Fibroblast of skin of right biceps (primary cell): Measurements from ENCODE around the gene PCSK7.
"Not testable (repeated sequence)": the region's sequence is repeated elsewhere in the genome, so short reads cannot be mapped to it uniquely, and the experiment has no call there.

Source experiments
- DNase-seq: peaks from one replicate; pipeline ENCODE4 v3.0.0-alpha.2; 2013

Gene PCSK7

GRCh38 chr11:117212697-117213355 is 19.0 kb downstream of the PCSK7 start:
- DNase-seq, result no peak

- no peak for DNase-seq
These were observed 21.3 kb downstream of the PCSK7 start for GRCh38 chr11:117210620-117211019.

- DNase-seq, result peak; percentile 46
These were observed 22.3 kb downstream of the PCSK7 start for GRCh38 chr11:117209351-117210125.

GRCh38 chr11:117208710-117209109 is 23.2 kb downstream of the PCSK7 start:
- DNase-seq, result peak; percentile 36

- not testable (repeated sequence) for DNase-seq
These were observed 24.4 kb downstream of the PCSK7 start for GRCh38 chr11:117207481-117207880.

- not testable (repeated sequence) for DNase-seq
These were observed 25.0 kb downstream of the PCSK7 start for GRCh38 chr11:117206859-117207258.

- DNase-seq, result not testable (repeated sequence)
These were observed 25.8 kb downstream of the PCSK7 start for GRCh38 chr11:117206111-117206510.

GRCh38 chr11:117205211-117205818 is 26.6 kb downstream of the PCSK7 start:
- no peak for DNase-seq

- DNase-seq, result no peak
These were observed 27.4 kb downstream of the PCSK7 start for GRCh38 chr11:117204283-117205080.

- no peak for DNase-seq
These were observed 28.8 kb downstream of the PCSK7 start for GRCh38 chr11:117203069-117203407.

- DNase-seq, result no peak
These were observed 29.3 kb downstream of the PCSK7 start for GRCh38 chr11:117202386-117203068.

GRCh38 chr11:117201658-117202305 is 30.1 kb downstream of the PCSK7 start:
- DNase-seq, result no peak

- no peak for DNase-seq
These were observed 30.8 kb downstream of the PCSK7 start for GRCh38 chr11:117200813-117201657.

GRCh38 chr11:117199916-117200812 is 31.7 kb downstream of the PCSK7 start:
- DNase-seq, result peak; percentile 49

- peak; percentile 99 for DNase-seq
These were observed 32.6 kb downstream of the PCSK7 start, which contains the start of gene TAGLN for GRCh38 chr11:117199053-117199915. Gene TAGLN (plus strand): TSS chr11:117199370. CDS start chr11:117203014, 3,644 bp downstream.

GRCh38 chr11:117198613-117199012 is 33.3 kb downstream of the PCSK7 start:
- DNase-seq, result no peak

GRCh38 chr11:117197516-117198456 is 34.1 kb downstream of the PCSK7 start:
- peak; percentile 60 for DNase-seq

GRCh38 chr11:117197006-117197405 is 34.9 kb downstream of the PCSK7 start:
- no peak for DNase-seq
